ENCODE results near the gene GAS7. TPM values are rescaled to one million over a fixed set of nuclear protein-coding genes. Genes with fewer than 3 reads are reported as not detected.

Gene GAS7
- total and polyA plus RNA-seq, 2 of the 13 experiments (the other 11 are each of a cell fraction or from before 2014, with no cell fraction given): 1.0 to 5.2 TPM

DNA sequence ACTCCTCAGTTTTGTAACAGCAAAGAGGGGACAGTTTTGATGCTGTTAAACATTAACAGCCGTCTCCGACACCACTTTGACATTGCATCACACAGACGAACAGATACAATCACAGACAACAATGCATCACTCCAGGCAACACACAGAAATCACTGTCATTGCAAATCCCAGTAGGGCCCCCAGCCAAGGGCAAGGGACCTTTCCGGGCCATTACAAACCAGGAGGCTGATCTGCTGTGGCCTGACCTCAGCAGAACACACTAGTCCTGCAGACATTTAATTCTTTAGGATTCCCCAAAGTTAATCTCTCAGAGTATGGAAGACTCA, 157.2 kb downstream of the GAS7 start (continued):
- no peak for TF ChIP-seq ZNF468 (CRISPR knock-in tag; IDR thresholded peaks at IDR 0.05)
- TF ChIP-seq SPEN (CRISPR knock-in tag; IDR thresholded peaks at IDR 0.05; ENCODE audit: low read depth): no peak
- peak; percentile 58; the same call in 1 of the 2 replicates for TF ChIP-seq HMG20A (CRISPR knock-in tag; IDR thresholded peaks at IDR 0.05; ENCODE audit: borderline replicate concordance)
- no peak for TF ChIP-seq REPIN1 (CRISPR knock-in tag; IDR thresholded peaks at IDR 0.05; ENCODE audit: borderline replicate concordance, low read depth)
- TF ChIP-seq, protein P1, sequence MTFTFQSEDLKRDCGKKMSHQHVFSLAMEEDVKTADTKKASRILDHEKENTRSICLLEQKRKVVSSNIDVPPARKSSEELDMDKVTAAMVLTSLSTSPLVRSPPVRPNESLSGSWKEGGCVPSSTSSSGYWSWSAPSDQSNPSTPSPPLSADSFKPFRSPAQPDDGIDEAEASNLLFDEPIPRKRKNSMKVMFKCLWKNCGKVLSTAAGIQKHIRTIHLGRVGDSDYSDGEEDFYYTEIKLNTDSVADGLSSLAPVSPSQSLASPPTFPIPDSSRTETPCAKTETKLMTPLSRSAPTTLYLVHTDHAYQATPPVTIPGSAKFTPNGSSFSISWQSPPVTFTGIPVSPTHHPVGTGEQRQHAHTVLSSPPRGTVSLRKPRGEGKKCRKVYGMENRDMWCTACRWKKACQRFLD (CRISPR knock-in tag; IDR thresholded peaks at IDR 0.05; ENCODE audit: borderline replicate concordance): no peak
- TF ChIP-seq ZZZ3 (CRISPR knock-in tag; IDR thresholded peaks at IDR 0.05; ENCODE audit: borderline replicate concordance): no peak
- TF ChIP-seq, protein P2, sequence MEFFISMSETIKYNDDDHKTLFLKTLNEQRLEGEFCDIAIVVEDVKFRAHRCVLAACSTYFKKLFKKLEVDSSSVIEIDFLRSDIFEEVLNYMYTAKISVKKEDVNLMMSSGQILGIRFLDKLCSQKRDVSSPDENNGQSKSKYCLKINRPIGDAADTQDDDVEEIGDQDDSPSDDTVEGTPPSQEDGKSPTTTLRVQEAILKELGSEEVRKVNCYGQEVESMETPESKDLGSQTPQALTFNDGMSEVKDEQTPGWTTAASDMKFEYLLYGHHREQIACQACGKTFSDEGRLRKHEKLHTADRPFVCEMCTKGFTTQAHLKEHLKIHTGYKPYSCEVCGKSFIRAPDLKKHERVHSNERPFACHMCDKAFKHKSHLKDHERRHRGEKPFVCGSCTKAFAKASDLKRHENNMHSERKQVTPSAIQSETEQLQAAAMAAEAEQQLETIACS (CRISPR knock-in tag; IDR thresholded peaks at IDR 0.05): no peak
- TF ChIP-seq, protein P3, sequence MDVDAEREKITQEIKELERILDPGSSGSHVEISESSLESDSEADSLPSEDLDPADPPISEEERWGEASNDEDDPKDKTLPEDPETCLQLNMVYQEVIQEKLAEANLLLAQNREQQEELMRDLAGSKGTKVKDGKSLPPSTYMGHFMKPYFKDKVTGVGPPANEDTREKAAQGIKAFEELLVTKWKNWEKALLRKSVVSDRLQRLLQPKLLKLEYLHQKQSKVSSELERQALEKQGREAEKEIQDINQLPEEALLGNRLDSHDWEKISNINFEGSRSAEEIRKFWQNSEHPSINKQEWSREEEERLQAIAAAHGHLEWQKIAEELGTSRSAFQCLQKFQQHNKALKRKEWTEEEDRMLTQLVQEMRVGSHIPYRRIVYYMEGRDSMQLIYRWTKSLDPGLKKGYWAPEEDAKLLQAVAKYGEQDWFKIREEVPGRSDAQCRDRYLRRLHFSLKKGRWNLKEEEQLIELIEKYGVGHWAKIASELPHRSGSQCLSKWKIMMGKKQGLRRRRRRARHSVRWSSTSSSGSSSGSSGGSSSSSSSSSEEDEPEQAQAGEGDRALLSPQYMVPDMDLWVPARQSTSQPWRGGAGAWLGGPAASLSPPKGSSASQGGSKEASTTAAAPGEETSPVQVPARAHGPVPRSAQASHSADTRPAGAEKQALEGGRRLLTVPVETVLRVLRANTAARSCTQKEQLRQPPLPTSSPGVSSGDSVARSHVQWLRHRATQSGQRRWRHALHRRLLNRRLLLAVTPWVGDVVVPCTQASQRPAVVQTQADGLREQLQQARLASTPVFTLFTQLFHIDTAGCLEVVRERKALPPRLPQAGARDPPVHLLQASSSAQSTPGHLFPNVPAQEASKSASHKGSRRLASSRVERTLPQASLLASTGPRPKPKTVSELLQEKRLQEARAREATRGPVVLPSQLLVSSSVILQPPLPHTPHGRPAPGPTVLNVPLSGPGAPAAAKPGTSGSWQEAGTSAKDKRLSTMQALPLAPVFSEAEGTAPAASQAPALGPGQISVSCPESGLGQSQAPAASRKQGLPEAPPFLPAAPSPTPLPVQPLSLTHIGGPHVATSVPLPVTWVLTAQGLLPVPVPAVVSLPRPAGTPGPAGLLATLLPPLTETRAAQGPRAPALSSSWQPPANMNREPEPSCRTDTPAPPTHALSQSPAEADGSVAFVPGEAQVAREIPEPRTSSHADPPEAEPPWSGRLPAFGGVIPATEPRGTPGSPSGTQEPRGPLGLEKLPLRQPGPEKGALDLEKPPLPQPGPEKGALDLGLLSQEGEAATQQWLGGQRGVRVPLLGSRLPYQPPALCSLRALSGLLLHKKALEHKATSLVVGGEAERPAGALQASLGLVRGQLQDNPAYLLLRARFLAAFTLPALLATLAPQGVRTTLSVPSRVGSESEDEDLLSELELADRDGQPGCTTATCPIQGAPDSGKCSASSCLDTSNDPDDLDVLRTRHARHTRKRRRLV (CRISPR knock-in tag; IDR thresholded peaks at IDR 0.05): no peak
- no peak for TF ChIP-seq ZNF674 (CRISPR knock-in tag; IDR thresholded peaks at IDR 0.05; ENCODE audit: low read depth)
- TF ChIP-seq RNF2 (conservative IDR thresholded peaks at IDR 0.05; ENCODE audit: low read depth): no peak
- TF ChIP-seq, protein P4, sequence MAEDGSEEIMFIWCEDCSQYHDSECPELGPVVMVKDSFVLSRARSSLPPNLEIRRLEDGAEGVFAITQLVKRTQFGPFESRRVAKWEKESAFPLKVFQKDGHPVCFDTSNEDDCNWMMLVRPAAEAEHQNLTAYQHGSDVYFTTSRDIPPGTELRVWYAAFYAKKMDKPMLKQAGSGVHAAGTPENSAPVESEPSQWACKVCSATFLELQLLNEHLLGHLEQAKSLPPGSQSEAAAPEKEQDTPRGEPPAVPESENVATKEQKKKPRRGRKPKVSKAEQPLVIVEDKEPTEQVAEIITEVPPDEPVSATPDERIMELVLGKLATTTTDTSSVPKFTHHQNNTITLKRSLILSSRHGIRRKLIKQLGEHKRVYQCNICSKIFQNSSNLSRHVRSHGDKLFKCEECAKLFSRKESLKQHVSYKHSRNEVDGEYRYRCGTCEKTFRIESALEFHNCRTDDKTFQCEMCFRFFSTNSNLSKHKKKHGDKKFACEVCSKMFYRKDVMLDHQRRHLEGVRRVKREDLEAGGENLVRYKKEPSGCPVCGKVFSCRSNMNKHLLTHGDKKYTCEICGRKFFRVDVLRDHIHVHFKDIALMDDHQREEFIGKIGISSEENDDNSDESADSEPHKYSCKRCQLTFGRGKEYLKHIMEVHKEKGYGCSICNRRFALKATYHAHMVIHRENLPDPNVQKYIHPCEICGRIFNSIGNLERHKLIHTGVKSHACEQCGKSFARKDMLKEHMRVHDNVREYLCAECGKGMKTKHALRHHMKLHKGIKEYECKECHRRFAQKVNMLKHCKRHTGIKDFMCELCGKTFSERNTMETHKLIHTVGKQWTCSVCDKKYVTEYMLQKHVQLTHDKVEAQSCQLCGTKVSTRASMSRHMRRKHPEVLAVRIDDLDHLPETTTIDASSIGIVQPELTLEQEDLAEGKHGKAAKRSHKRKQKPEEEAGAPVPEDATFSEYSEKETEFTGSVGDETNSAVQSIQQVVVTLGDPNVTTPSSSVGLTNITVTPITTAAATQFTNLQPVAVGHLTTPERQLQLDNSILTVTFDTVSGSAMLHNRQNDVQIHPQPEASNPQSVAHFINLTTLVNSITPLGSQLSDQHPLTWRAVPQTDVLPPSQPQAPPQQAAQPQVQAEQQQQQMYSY (CRISPR knock-in tag; IDR thresholded peaks at IDR 0.05): no peak
- no peak for TF ChIP-seq ZNF205 (CRISPR knock-in tag; IDR thresholded peaks at IDR 0.05)
- TF ChIP-seq DPF2 (CRISPR knock-in tag; IDR thresholded peaks at IDR 0.05; ENCODE audit: borderline replicate concordance, low read depth): no peak
- TF ChIP-seq ZNF317 (CRISPR knock-in tag; IDR thresholded peaks at IDR 0.05): no peak
- TF ChIP-seq KAT8 (CRISPR knock-in tag; IDR thresholded peaks at IDR 0.05): no peak
- TF ChIP-seq ZNF557 (CRISPR knock-in tag; IDR thresholded peaks at IDR 0.05): no peak
- TF ChIP-seq, protein P5, sequence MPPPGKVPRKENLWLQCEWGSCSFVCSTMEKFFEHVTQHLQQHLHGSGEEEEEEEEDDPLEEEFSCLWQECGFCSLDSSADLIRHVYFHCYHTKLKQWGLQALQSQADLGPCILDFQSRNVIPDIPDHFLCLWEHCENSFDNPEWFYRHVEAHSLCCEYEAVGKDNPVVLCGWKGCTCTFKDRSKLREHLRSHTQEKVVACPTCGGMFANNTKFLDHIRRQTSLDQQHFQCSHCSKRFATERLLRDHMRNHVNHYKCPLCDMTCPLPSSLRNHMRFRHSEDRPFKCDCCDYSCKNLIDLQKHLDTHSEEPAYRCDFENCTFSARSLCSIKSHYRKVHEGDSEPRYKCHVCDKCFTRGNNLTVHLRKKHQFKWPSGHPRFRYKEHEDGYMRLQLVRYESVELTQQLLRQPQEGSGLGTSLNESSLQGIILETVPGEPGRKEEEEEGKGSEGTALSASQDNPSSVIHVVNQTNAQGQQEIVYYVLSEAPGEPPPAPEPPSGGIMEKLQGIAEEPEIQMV (CRISPR knock-in tag; IDR thresholded peaks at IDR 0.05; ENCODE audit: low read depth): no peak
